ENCODE data around the gene CCND3. TPM values are rescaled to one million over a fixed set of nuclear protein-coding genes. Genes with fewer than 3 reads are reported as not detected.

Gene CCND3
- total RNA-seq, 1 experiment from 2014 or later, result 26.6 TPM

DNA sequence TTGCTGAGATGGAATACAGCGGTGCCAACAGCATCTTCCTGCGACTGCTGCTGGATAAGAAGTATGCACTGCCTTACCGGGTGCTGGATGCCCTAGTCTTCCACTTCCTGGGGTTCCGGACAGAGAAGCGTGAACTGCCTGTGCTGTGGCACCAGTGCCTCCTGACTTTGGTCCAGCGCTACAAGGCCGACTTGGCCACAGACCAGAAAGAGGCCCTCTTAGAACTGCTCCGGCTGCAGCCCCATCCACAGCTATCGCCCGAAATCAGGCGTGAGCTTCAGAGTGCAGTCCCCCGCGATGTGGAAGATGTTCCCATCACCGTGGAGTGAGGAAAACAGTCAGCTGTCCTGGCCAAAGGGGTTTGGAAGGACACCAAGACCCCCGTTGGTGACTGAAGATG lies 9.2 kb downstream of the CCND3 start:
- ChIA-PET POLR2A (no interaction called here), CTCF (interaction anchor here (5.7 kb wide), 1 partner anchor 11 kb away, joined by 25 read pairs; the partner anchor contains the start of genes BYSL and MED20), RAD21 (ENCODE audit: low non-redundant PET in 1 of 2, low total read pairs in 2 of 2, uncharacterized antibody in 2 of 2, unreplicated experiment in 2 of 2) (no interaction called here)
- no TSS peak for BruUV-seq (replicated peaks)
- TF ChIP-seq POLR2AphosphoS5 (IDR thresholded peaks at IDR 0.05; ENCODE audit: low read depth, low read length) (no peak), ZFX (IDR thresholded peaks at IDR 0.05) (no peak), ZBTB33 (IDR thresholded peaks at IDR 0.05; ENCODE audit: extremely low read depth, insufficient replicate concordance, low read length) (no peak), POLR2A (IDR thresholded peaks at IDR 0.05; ENCODE audit: borderline replicate concordance, extremely low read depth, insufficient read depth, insufficient read length) (no peak), YY1 (IDR thresholded peaks at IDR 0.05; ENCODE audit: extremely low read depth, insufficient replicate concordance, low read depth, low read length) (no peak), MAX (IDR thresholded peaks at IDR 0.05) (no peak), ELF1 (IDR thresholded peaks at IDR 0.05; ENCODE audit: borderline replicate concordance, low read depth) (no peak), SRF (IDR thresholded peaks at IDR 0.05; ENCODE audit: low read depth) (no peak), EGR1 (IDR thresholded peaks at IDR 0.05; ENCODE audit: low read depth) (no peak), JUND (IDR thresholded peaks at IDR 0.05) (no peak), FOSL1 (IDR thresholded peaks at IDR 0.05; ENCODE audit: low read depth) (no peak), SIN3A (IDR thresholded peaks at IDR 0.05; ENCODE audit: low read depth) (no peak), EZH2phosphoT487 (IDR thresholded peaks at IDR 0.05; ENCODE audit: borderline replicate concordance) (no peak), TCF7L2 (IDR thresholded peaks at IDR 0.05; ENCODE audit: borderline replicate concordance, extremely low read depth, insufficient read depth, insufficient read length) (no peak), CEBPB (IDR thresholded peaks at IDR 0.05; ENCODE audit: low read depth) (no peak), RAD21 (IDR thresholded peaks at IDR 0.05; ENCODE audit: low read depth) (no peak), ZNF274 (IDR thresholded peaks at IDR 0.05; ENCODE audit: low read depth, low read length) (no peak), CBX3 (IDR thresholded peaks at IDR 0.05; ENCODE audit: low read depth) (no peak)
- TF ChIP-seq, protein P1, sequence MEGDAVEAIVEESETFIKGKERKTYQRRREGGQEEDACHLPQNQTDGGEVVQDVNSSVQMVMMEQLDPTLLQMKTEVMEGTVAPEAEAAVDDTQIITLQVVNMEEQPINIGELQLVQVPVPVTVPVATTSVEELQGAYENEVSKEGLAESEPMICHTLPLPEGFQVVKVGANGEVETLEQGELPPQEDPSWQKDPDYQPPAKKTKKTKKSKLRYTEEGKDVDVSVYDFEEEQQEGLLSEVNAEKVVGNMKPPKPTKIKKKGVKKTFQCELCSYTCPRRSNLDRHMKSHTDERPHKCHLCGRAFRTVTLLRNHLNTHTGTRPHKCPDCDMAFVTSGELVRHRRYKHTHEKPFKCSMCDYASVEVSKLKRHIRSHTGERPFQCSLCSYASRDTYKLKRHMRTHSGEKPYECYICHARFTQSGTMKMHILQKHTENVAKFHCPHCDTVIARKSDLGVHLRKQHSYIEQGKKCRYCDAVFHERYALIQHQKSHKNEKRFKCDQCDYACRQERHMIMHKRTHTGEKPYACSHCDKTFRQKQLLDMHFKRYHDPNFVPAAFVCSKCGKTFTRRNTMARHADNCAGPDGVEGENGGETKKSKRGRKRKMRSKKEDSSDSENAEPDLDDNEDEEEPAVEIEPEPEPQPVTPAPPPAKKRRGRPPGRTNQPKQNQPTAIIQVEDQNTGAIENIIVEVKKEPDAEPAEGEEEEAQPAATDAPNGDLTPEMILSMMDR (IDR thresholded peaks at IDR 0.05 in 2 of 3, conservative IDR thresholded peaks at IDR 0.05 in 1 of 3; ENCODE audit: borderline replicate concordance in 1 of 3, insufficient read depth in 1 of 3, low read depth in 2 of 3, low read length in 2 of 3), result no peak
- TF ChIP-seq, protein P2, sequence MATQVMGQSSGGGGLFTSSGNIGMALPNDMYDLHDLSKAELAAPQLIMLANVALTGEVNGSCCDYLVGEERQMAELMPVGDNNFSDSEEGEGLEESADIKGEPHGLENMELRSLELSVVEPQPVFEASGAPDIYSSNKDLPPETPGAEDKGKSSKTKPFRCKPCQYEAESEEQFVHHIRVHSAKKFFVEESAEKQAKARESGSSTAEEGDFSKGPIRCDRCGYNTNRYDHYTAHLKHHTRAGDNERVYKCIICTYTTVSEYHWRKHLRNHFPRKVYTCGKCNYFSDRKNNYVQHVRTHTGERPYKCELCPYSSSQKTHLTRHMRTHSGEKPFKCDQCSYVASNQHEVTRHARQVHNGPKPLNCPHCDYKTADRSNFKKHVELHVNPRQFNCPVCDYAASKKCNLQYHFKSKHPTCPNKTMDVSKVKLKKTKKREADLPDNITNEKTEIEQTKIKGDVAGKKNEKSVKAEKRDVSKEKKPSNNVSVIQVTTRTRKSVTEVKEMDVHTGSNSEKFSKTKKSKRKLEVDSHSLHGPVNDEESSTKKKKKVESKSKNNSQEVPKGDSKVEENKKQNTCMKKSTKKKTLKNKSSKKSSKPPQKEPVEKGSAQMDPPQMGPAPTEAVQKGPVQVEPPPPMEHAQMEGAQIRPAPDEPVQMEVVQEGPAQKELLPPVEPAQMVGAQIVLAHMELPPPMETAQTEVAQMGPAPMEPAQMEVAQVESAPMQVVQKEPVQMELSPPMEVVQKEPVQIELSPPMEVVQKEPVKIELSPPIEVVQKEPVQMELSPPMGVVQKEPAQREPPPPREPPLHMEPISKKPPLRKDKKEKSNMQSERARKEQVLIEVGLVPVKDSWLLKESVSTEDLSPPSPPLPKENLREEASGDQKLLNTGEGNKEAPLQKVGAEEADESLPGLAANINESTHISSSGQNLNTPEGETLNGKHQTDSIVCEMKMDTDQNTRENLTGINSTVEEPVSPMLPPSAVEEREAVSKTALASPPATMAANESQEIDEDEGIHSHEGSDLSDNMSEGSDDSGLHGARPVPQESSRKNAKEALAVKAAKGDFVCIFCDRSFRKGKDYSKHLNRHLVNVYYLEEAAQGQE (IDR thresholded peaks at IDR 0.05; ENCODE audit: low read depth), result no peak
- no peak overlapping the region for H3K4me2 ChIP-seq (ENCODE audit: low read length)
- H3K27ac ChIP-seq (ENCODE audit: low read depth, low read length), result no peak overlapping the region
- ATAC-seq (no peak), DNase-seq (ENCODE audit: low read depth, low spot score) (no peak)
- H2AFZ ChIP-seq (ENCODE audit: low read depth, low read length, poor library complexity, severe bottlenecking), result no peak overlapping the region
- H4K20me1 ChIP-seq (ENCODE audit: insufficient read depth), result peaks cover 5% of the 10 kb centered on the region; the same call in 1 of the 2 replicates
- H3K79me2 ChIP-seq (ENCODE audit: insufficient read depth, low read length), result peaks cover 36% of the 10 kb centered on the region
- no peaks in the 10 kb centered on the region for H3K9me3 ChIP-seq (ENCODE audit: control insufficient read depth in 1 of 2, insufficient read depth in 1 of 2, low read depth in 1 of 2, low read length in 2 of 2)
- no peaks in the 10 kb centered on the region for H3K9me2 ChIP-seq (ENCODE audit: insufficient read depth)
- H3K36me3 ChIP-seq (ENCODE audit: control insufficient read depth in 1 of 2, insufficient read depth in 2 of 2, low read length in 2 of 2), result peaks cover 58 to 67% of the 10 kb centered on the region in 2 experiments; a peak in 3 of 4 replicates
- intact Hi-C loops (cut with micrococcal nuclease), result no loop called here
- no peaks in the 10 kb centered on the region for H3K27me3 ChIP-seq (ENCODE audit: insufficient read depth, low read length)
- H3K9ac ChIP-seq (ENCODE audit: low read length), result no peak overlapping the region
- 0 out of 4 replicates have a peak, but pooled peaks cover 0 to 4% of the 10 kb centered on the region in 2 experiments for H3K4me1 ChIP-seq (ENCODE audit: control insufficient read depth in 1 of 2, insufficient read depth in 2 of 2, low read length in 2 of 2)
- no peak overlapping the region for H3K4me3 ChIP-seq (replicated peaks in 1 of 2; ENCODE audit: low read depth in 1 of 2, low read length in 2 of 2)

Measured in HCT116 (cell line).